Lower lobe of right lung (tissue), 2 donors: ENCODE measurements around the gene IMMP2L. TPM values are rescaled to one million over a fixed set of nuclear protein-coding genes. Genes with fewer than 3 reads are reported as not detected.

Experiments
- ATAC-seq, 2 donors: fragments of 200-7000 bp; cut with Tn5 transposase; one replicate each; pipeline ENCODE4 v1.9.1; 2020 to 2022; ENCODE audit warnings: mild to moderate bottlenecking in 2 of 2, moderate library complexity in 2 of 2
- DNase-seq: peaks from one replicate; pipeline ENCODE4 v3.0.0-alpha.2; 2020
- H3K27ac ChIP-seq: fragments of 200-600 bp; one replicate; pipeline ENCODE4 v1.8.0; 2022
- H3K27me3 ChIP-seq: fragments of 200-600 bp; one replicate; pipeline ENCODE4 v1.8.0; 2022; ENCODE audit warnings: low read depth
- H3K36me3 ChIP-seq: fragments of 200-600 bp; one replicate; pipeline ENCODE4 v1.8.0; 2022; ENCODE audit warnings: mild to moderate bottlenecking
- H3K4me1 ChIP-seq: fragments of 200-600 bp; one replicate; pipeline ENCODE4 v1.8.0; 2022
- H3K4me3 ChIP-seq: fragments of 200-600 bp; one replicate; pipeline ENCODE4 v1.8.0; 2022; ENCODE audit warnings: mild to moderate bottlenecking
- H3K9me3 ChIP-seq: fragments of 200-600 bp; one replicate; pipeline ENCODE4 v1.8.0; 2022
- CTCF ChIP-seq: fragments of 200-600 bp; IDR thresholded peaks from one replicate; pipeline ENCODE4 v1.8.0; 2022; ENCODE audit warnings: antibody characterized with exemption, mild to moderate bottlenecking
- intact Hi-C: fragments of 100-400 bp; cut with DNase I; formaldehyde crosslinking; loops from one replicate; pipeline ENCODE4 v1.11.0; 2022
- total RNA-seq: library from RNA; stranded (reverse); fragmentation: NEBNext Ultra II Directional; extraction: Animal tissue kit (Norgen Biotek cat#: 25700); gene quantifications from one replicate; pipeline ENCODE4 v1.2.1, GENCODE V29; 2021
- donor health status: DM: no; HTN: yes; CAD: no; lungs with severe emphysema.

IMMP2L gene
- total RNA-seq, 1 donor from 2014 or later, result 14.7 TPM

DNA sequence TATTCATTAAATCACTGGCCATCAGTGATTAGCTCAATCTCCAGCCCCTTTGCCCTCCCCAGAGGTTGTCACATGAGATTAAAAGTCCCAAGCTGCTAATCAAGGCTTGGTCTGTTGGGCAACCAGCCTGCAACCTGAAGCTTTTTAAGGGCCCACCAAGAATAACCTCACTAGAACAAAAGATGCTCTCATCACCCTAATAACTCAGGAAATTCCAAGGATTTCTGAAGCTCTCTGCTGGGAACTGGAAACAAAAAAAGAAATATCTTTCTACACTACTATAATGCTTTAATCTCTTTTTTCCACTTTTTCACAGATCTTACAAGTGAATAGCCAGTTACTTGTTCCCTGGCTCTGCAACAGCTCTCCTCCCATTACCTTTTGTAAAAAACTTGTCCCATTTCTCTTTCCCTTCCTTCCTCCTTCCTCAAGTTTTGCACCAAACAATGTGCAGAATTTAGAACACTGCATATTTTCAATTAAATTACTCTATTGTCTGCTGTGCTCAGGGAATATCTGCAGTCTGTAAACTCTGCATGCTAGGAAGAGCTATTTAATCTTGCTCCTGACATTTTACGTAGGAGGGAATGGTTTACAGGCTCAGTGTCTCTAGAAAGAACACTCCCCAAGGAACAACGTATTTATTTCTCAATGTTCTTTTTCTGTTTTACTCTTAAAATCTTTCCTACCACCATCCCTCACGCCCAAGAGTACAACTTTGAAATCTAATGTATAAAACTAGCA, 169.1 kb downstream of the IMMP2L start:
- no peaks in the 10 kb centered on the region for H3K36me3 ChIP-seq
- peaks cover 7% of the 10 kb centered on the region for H3K4me1 ChIP-seq
- intact Hi-C loops, result no loop called here
- no peak for TF ChIP-seq CTCF
- no peaks in the 10 kb centered on the region for H3K27me3 ChIP-seq
- no peak overlapping the region for H3K4me3 ChIP-seq
- ATAC-seq (no peak), DNase-seq (no peak)
- no peaks in the 10 kb centered on the region for H3K9me3 ChIP-seq
- H3K27ac ChIP-seq, result no peak overlapping the region

DNA sequence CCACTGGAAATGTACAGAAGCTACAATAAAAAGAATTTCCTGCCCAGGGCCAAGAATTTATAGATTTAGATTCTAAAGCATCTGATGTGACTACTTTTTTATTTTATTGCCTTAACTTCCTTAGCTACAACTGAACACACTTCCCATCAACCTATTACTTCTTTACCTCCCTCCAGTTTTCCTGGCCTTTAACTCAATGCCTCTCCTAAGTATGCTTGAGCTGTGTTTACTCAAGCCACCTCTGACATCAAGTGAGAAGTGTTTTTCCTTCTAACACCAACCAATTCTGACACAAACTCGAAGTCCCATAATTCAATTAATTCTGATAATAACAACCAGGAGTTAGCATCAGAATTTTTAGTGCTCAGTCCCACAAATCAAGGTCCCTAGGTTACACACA, 170.0 kb downstream of the IMMP2L start:
- no peaks in the 10 kb centered on the region for H3K27me3 ChIP-seq
- no peak for DNase-seq
- no peaks in the 10 kb centered on the region for H3K36me3 ChIP-seq
- intact Hi-C loops, result no loop called here
- no peak for TF ChIP-seq CTCF
- peaks cover 7% of the 10 kb centered on the region for H3K4me1 ChIP-seq
- no peak overlapping the region for H3K4me3 ChIP-seq
- H3K9me3 ChIP-seq, result no peaks in the 10 kb centered on the region
- no peak overlapping the region for H3K27ac ChIP-seq
- ATAC-seq, result peak in 1 of 2 donors; percentile 66

- no peak overlapping the region for H3K27ac ChIP-seq
- intact Hi-C loops, result no loop called here
- H3K36me3 ChIP-seq, result no peaks in the 10 kb centered on the region
- H3K9me3 ChIP-seq, result no peaks in the 10 kb centered on the region
- TF ChIP-seq CTCF, result no peak
- ATAC-seq (no peak), DNase-seq (no peak)
- peaks cover 7% of the 10 kb centered on the region for H3K4me1 ChIP-seq
- H3K4me3 ChIP-seq, result no peak overlapping the region
- H3K27me3 ChIP-seq, result no peaks in the 10 kb centered on the region
These were observed 172.3 kb downstream of the IMMP2L start for GRCh38 chr7:111390000-111390399.

DNA sequence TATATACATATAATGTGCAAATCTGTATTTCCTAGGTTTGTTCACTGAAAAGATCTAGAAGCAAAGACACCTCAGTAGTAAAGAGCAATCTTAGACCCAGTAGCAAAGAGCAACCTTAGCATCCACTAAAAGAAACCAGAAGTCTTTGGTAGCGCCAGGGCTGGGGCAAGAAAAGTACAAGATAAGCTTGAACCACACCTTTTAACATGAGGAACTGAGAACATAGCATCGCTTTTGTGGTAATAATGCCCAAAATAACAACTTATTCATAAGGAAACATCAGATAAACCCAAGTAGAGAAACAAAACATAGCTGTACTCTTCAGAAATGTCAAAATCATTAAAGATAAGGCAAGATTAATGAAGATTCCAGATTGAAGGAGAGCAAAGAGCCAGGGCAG, 173.4 kb downstream of the IMMP2L start:
- no peak for DNase-seq
- TF ChIP-seq CTCF, result no peak
- H3K9me3 ChIP-seq, result no peaks in the 10 kb centered on the region

DNA sequence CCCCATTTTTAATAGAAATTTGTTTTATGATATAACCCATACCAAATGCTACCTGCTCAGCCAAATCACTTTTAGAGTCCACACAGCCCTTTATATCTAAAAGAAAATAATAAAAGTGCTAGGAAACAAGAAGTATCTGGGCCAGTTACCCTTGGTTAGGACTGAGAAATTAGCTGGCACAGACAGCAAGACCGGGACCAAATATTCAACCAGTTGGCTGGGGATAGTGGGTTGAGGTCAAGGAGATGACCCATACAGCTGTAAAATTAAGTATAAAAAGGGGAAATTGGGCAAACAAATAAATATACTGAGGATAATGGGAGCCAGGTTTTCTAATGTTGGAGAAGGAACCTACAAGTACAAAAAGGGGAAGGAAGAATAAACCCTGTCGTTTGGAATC, 174.3 kb downstream of the IMMP2L start:
- no peak for DNase-seq
- no peak for ATAC-seq
- Histone ChIP-seq H3K4me1 (peaks cover 7% of the 10 kb centered on the region), H3K36me3 (no peaks in the 10 kb centered on the region), H3K9me3 (no peaks in the 10 kb centered on the region), H3K27ac (no peak overlapping the region), H3K27me3 (no peaks in the 10 kb centered on the region), H3K4me3 (no peak overlapping the region)
- intact Hi-C loops, result no loop called here
- TF ChIP-seq CTCF, result no peak

More for the DNA sequence above, 173.4 kb downstream of the IMMP2L start:
- Histone ChIP-seq H3K4me3 (no peak overlapping the region), H3K36me3 (no peaks in the 10 kb centered on the region), H3K27me3 (no peaks in the 10 kb centered on the region), H3K4me1 (peaks cover 7% of the 10 kb centered on the region), H3K27ac (no peak overlapping the region)
- intact Hi-C loops, result no loop called here
- no peak for ATAC-seq
